Colonic mucosa (tissue), 4 donors: ENCODE results near the gene AP1G1. TPM values are rescaled to one million over a fixed set of nuclear protein-coding genes. Genes with fewer than 3 reads are reported as not detected.
A peak's percentile ranks its signal among the peaks of the same experiment; 100 is the strongest.
"Not testable (repeated sequence)": the region's sequence is repeated elsewhere in the genome, so short reads cannot be mapped to it uniquely, and the experiment has no call there.

Experiments used
- DNase-seq: peaks from one replicate; pipeline ENCODE4 v3.0.0-alpha.2; 2020
- H3K27ac ChIP-seq: fragments of 200-600 bp; one replicate; pipeline ENCODE4 v1.8.0; 2021
- H3K27me3 ChIP-seq: fragments of 200-600 bp; one replicate; pipeline ENCODE4 v1.8.0; 2021
- H3K36me3 ChIP-seq: fragments of 200-600 bp; one replicate; pipeline ENCODE4 v1.8.0; 2021
- H3K4me1 ChIP-seq: fragments of 200-600 bp; one replicate; pipeline ENCODE4 v1.8.0; 2021; ENCODE audit warnings: mild to moderate bottlenecking
- H3K4me3 ChIP-seq: fragments of 200-600 bp; one replicate; pipeline ENCODE4 v1.8.0; 2021
- H3K9ac ChIP-seq, 2 donors: one replicate each; pipeline ENCODE4 v1.7.0; 2013; ENCODE audit warnings: control low read depth in 2 of 2, low read depth in 2 of 2, low read length in 2 of 2
- H3K9me3 ChIP-seq: fragments of 200-600 bp; one replicate; pipeline ENCODE4 v1.8.0; 2021
- CTCF ChIP-seq: fragments of 200-600 bp; IDR thresholded peaks from one replicate; pipeline ENCODE4 v1.8.0; 2022; ENCODE audit warnings: antibody characterized with exemption, mild to moderate bottlenecking
- intact Hi-C: fragments of 100-400 bp; cut with DNase I; formaldehyde crosslinking; loops from one replicate; pipeline ENCODE4 v1.14.1; 2022
- total RNA-seq, 2 donors: library from RNA; stranded (reverse); fragmentation: NEBNext Ultra II Directional in 1 of 2; extraction: Animal tissue kit (Norgen Biotek cat#: 25700) in 1 of 2; gene quantifications; one replicate each; pipeline ENCODE4 v1.2.1, GENCODE V29; 2021
- donor health status: healthy.
- donor health status: DM: no; HTN: no; CAD: no.
- donor health status: DM: no; HTN: no; CAD: no.

AP1G1 gene
- total RNA-seq, 2 donors from 2014 or later, result 101 to 102 TPM

GRCh38 chr16:71830359-71830758 lies 21.7 kb upstream of the AP1G1 start:
- intact Hi-C loops, result no loop called here
- Histone ChIP-seq H3K4me3 (no peak overlapping the region), H3K9me3 (no peaks in the 10 kb centered on the region), H3K27me3 (no peaks in the 10 kb centered on the region), H3K36me3 (no peaks in the 10 kb centered on the region), H3K4me1 (no peaks in the 10 kb centered on the region), H3K9ac (no peak overlapping the region), H3K27ac (no peak overlapping the region)
- TF ChIP-seq CTCF, result no peak
- no peak for DNase-seq

- no peak for DNase-seq
- no peak for TF ChIP-seq CTCF
- Histone ChIP-seq H3K27me3 (no peaks in the 10 kb centered on the region), H3K4me1 (no peaks in the 10 kb centered on the region), H3K9me3 (no peaks in the 10 kb centered on the region), H3K36me3 (no peaks in the 10 kb centered on the region), H3K27ac (no peak overlapping the region), H3K9ac (no peak overlapping the region), H3K4me3 (no peak overlapping the region)
- intact Hi-C loops, result no loop called here
These were observed 17.9 kb upstream of the AP1G1 start for GRCh38 chr16:71826533-71827017.

GRCh38 chr16:71817155-71817500 lies 8.5 kb upstream of the AP1G1 start:
- DNase-seq, H3K4me1 ChIP-seq, H3K9me3 ChIP-seq, H3K36me3 ChIP-seq, intact Hi-C loops, H3K9ac ChIP-seq, H3K4me3 ChIP-seq, H3K27me3 ChIP-seq: not testable (repeated sequence)
- peak overlapping the region; percentile 23 for H3K27ac ChIP-seq

- Histone ChIP-seq H3K36me3 (no peaks in the 10 kb centered on the region), H3K4me3 (no peak overlapping the region), H3K4me1 (peaks cover 8% of the 10 kb centered on the region), H3K27ac (no peak overlapping the region), H3K9me3 (no peaks in the 10 kb centered on the region), H3K9ac (no peak overlapping the region), H3K27me3 (no peaks in the 10 kb centered on the region)
- no peak for DNase-seq
- intact Hi-C loops, result no loop called here
- TF ChIP-seq CTCF, result no peak
These were observed 2.7 kb upstream of the AP1G1 start for GRCh38 chr16:71811261-71811803.

- H3K27me3 ChIP-seq, H3K4me3 ChIP-seq, intact Hi-C loops, H3K9ac ChIP-seq, H3K9me3 ChIP-seq, H3K36me3 ChIP-seq, H3K4me1 ChIP-seq, DNase-seq: not testable (repeated sequence)
- H3K27ac ChIP-seq, result peak overlapping the region; percentile 81
These were observed 1.5 kb upstream of the AP1G1 start for GRCh38 chr16:71810155-71810530.

GRCh38 chr16:71807905-71808592 lies 585 bp downstream of the AP1G1 start:
- Histone ChIP-seq H3K27me3 (no peaks in the 10 kb centered on the region), H3K27ac (peak overlapping the region; percentile 89), H3K9ac (peak overlapping the region; percentile 88 to 95), H3K9me3 (no peaks in the 10 kb centered on the region), H3K4me1 (peaks cover 9% of the 10 kb centered on the region), H3K36me3 (no peaks in the 10 kb centered on the region), H3K4me3 (peak overlapping the region; percentile 84)
- intact Hi-C loops, result loop anchor here (2.0 kb wide), 1 partner anchor 87 kb away; the partner anchor contains the start of gene IST1
- TF ChIP-seq CTCF, result no peak
- peak; percentile 42 for DNase-seq
